ENCODE measurements around the gene RAB44.

DNA sequence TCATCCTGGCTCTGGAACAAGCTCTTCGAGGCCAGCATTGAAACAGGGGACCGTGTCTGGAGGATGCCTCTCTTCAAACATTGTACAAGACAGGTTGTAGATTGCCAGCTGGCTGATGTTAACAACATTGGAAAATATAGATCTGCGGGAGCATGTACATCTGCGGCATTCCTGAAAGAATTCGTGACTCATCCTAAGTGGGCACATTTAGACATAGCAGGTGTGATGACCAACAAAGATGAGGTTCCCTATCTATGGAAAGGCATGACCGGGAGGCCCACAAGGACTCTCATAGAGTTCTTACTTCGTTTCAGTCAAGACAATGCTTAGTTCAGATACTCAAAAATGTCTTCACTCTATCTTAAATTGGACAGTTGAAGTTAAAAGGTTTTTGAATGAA lies 22.7 kb upstream of the RAB44 start:
- TF ChIP-seq CTCF (IDR thresholded peaks at IDR 0.05) (no peak), POLR2A (IDR thresholded peaks at IDR 0.05) (no peak)

All from lower leg skin (tissue), 3 donors.